ENCODE results near the gene KIRREL3. TPM values are rescaled to one million over a fixed set of nuclear protein-coding genes. Genes with fewer than 3 reads are reported as not detected.

Gene KIRREL3
- total and polyA plus RNA-seq, 2 of the 8 experiments (the other 6 are each of a cell fraction or from before 2014, with no cell fraction given): 0.29 to 0.32 TPM

DNA sequence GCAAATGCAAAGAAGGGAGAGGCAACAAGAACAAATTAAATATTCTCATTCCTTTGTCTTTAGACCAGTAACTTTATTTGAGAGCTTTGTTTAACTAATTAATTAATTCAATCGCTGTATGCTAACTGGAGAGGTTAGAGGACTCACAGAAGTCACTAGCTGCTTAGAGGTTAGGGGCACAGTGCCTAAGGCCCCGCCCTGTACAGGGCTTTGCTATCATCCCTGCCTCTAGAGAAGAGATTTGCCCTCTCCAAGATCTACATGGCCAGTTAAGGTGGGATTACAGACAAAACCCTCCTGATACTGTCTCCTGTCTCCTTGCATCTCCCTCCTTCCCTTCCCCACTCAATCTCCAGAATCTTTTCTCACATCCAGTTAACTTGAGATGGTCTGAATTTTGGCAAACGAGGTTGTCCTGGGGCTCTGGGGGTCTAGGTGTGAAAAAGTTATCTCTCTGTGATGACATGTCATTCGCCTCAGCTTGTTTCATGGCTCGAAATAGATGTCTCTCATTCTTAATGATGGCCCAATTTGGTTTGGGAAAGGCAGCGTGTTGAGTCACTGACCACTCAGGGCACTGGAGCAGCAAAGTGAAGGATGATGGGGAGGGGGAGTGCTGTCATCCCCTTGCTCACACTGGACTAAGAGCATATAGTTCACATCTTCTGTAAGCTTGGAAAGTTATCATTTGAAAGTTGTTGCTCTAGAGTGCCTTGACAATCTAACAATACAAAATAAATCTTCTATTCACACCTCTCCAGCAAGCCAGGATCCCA lies 190.9 kb downstream of the KIRREL3 start:
- H3K56ac ChIP-seq (replicated peaks; ENCODE audit: insufficient read length, low read depth, low read length): no peak overlapping the region
- H3K27ac ChIP-seq (ENCODE audit: low read depth, low read length): no peak overlapping the region
- no peaks in the 10 kb centered on the region for H3K9me3 ChIP-seq (ENCODE audit: insufficient read depth in 2 of 2, low read depth in 1 of 2, low read length in 1 of 2)
- DNase-seq (ENCODE audit: low read depth in 1 of 2, low spot score in 2 of 2) (no peak), FAIRE-seq (no peak)
- no peak overlapping the region for H4K5ac ChIP-seq (ENCODE audit: insufficient read length, low read depth, low read length)
- no peak overlapping the region for H2BK120ac ChIP-seq (replicated peaks; ENCODE audit: low read depth, low read length)
- H2BK20ac ChIP-seq (ENCODE audit: low read length): no peak overlapping the region
- no peak overlapping the region for H2BK12ac ChIP-seq (ENCODE audit: low read depth, low read length)
- no peak overlapping the region for H2BK5ac ChIP-seq (ENCODE audit: low read depth, low read length)
- no peak overlapping the region for H3K9ac ChIP-seq (replicated peaks in 1 of 4; ENCODE audit: extremely low read depth in 1 of 4, low read depth in 3 of 4, low read length in 3 of 4)
- no peak overlapping the region for H4K91ac ChIP-seq (replicated peaks; ENCODE audit: insufficient read length, low read length)
- 92% methylated on average over 6 of the region's 6 CpGs; no CpG with 5 or more reads in 1 of the 2 experiments for WGBS, 2 experiments (ENCODE audit: extremely low coverage in 1 of 2, insufficient coverage in 1 of 2, insufficient read length in 1 of 2, insufficient replicate concordance in 2 of 2, low coverage in 1 of 2, low lambda C conversion rate in 2 of 2, missing lambda C conversion rate in 1 of 2)
- H2AK5ac ChIP-seq (ENCODE audit: low read depth, low read length): no peak overlapping the region
- no peaks in the 10 kb centered on the region for H3K23me2 ChIP-seq (ENCODE audit: low read depth, low read length)
- H3K4me2 ChIP-seq (ENCODE audit: insufficient read depth in 1 of 2, low read depth in 2 of 2, low read length in 2 of 2): no peak overlapping the region
- no peaks in the 10 kb centered on the region for H3K79me2 ChIP-seq (ENCODE audit: control insufficient read depth in 1 of 2, insufficient read depth in 2 of 2, low read length in 2 of 2)
- CTCF ChIA-PET (ENCODE audit: partially characterized antibody): interaction anchor here (0.5 to 1.8 kb wide), 9 partner anchors 10 to 215 kb away, joined by 3 to 5 read pairs (median 3); no protein-coding TSS in a partner anchor
- H3K79me1 ChIP-seq (ENCODE audit: low read depth, low read length): no peaks in the 10 kb centered on the region
- POLR2A ChIA-PET (ENCODE audit: partially characterized antibody): no interaction called here
- TF ChIP-seq TCF12 (IDR thresholded peaks at IDR 0.05; ENCODE audit: low read depth, low read length): no peak
- TF ChIP-seq SAP30 (IDR thresholded peaks at IDR 0.05; ENCODE audit: insufficient read depth, insufficient replicate concordance, low read length): no peak
- no peak for TF ChIP-seq KDM4A (IDR thresholded peaks at IDR 0.05; ENCODE audit: low read depth, low read length, severe bottlenecking)
- no peak for TF ChIP-seq RAD21 (IDR thresholded peaks at IDR 0.05 in 1 of 2, conservative IDR thresholded peaks at IDR 0.05 in 1 of 2; ENCODE audit: low read depth in 2 of 2, low read length in 2 of 2)
- no peak for TF ChIP-seq FOSL1 (IDR thresholded peaks at IDR 0.05; ENCODE audit: insufficient read depth, low read depth, low read length)
- TF ChIP-seq CEBPB (IDR thresholded peaks at IDR 0.05; ENCODE audit: low read depth, low read length): no peak
- no peak for TF ChIP-seq SIN3A (conservative IDR thresholded peaks at IDR 0.05 in 1 of 2, IDR thresholded peaks at IDR 0.05 in 1 of 2; ENCODE audit: low read depth in 1 of 2, low read length in 2 of 2)
- TF ChIP-seq NRF1 (IDR thresholded peaks at IDR 0.05; ENCODE audit: low read depth, low read length): no peak
- no peak for TF ChIP-seq CHD1 (IDR thresholded peaks at IDR 0.05; ENCODE audit: low read depth, low read length)
- TF ChIP-seq RBBP5 (IDR thresholded peaks at IDR 0.05; ENCODE audit: borderline replicate concordance, low read depth, low read length): no peak
- TF ChIP-seq BACH1 (IDR thresholded peaks at IDR 0.05; ENCODE audit: low read length): no peak
- no peak for TF ChIP-seq SP2 (IDR thresholded peaks at IDR 0.05; ENCODE audit: low read length)
- no peak overlapping the region for H2AFZ ChIP-seq (ENCODE audit: low read length)
- H4K8ac ChIP-seq (ENCODE audit: extremely low read depth, insufficient read depth, low read length): no peak overlapping the region
- no peak overlapping the region for H3K23ac ChIP-seq (ENCODE audit: insufficient read length)
- H3K14ac ChIP-seq (ENCODE audit: insufficient read length): no peak overlapping the region
- H3K18ac ChIP-seq (ENCODE audit: extremely low read depth, low read length): no peak overlapping the region
- no peak overlapping the region for H3K4me3 ChIP-seq (ENCODE audit: extremely low read depth in 1 of 4, insufficient read depth in 2 of 4, low read depth in 3 of 4, low read length in 4 of 4)
- no peak overlapping the region for H2BK15ac ChIP-seq (ENCODE audit: low read length)
- H3K36me3 ChIP-seq (ENCODE audit: control insufficient read depth in 2 of 4, insufficient read depth in 4 of 4, low read length in 3 of 4): no peaks in the 10 kb centered on the region
- H4K20me1 ChIP-seq (replicated peaks in 1 of 2; ENCODE audit: control insufficient read depth in 1 of 2, insufficient read depth in 2 of 2, low read length in 2 of 2): no peaks in the 10 kb centered on the region
- H3K27me3 ChIP-seq (replicated peaks in 1 of 4; ENCODE audit: control insufficient read depth in 3 of 4, extremely low read depth in 1 of 4, insufficient read depth in 3 of 4, low read length in 3 of 4): no peaks in the 10 kb centered on the region
- H3K4ac ChIP-seq (replicated peaks; ENCODE audit: insufficient read length, low read depth, low read length): no peak overlapping the region
- no peaks in the 10 kb centered on the region for H3K4me1 ChIP-seq (replicated peaks in 1 of 4; ENCODE audit: control insufficient read depth in 3 of 4, insufficient read depth in 4 of 4, low read length in 3 of 4)

Data from H1 (cell line).